A549 treated with DMSO at 1 μM for 4 hours (cell line): ENCODE data around the gene C10orf143. TPM values are rescaled to one million over a fixed set of nuclear protein-coding genes. Genes with fewer than 3 reads are reported as not detected.

Experiments used
- total RNA-seq: library from RNA; stranded (reverse); fragments of 200-300 nt; extraction: Qiagen RNA extraction; gene quantifications from 5 replicates; pipeline ENCODE4 v1.2.3, GENCODE V29; 2022; ENCODE audit warnings: low read depth

Gene C10orf143
- total RNA-seq = 0.57 to 0.83 TPM (median 0.74 TPM) in 5 replicates

GRCh38 chr10:130110246-130111112 is at the start of gene C10orf143:
Gene C10orf143 (minus strand): TSS chr10:130110830. CDS start chr10:130110772, 58 bp downstream.

GRCh38 chr10:130136226-130137089 is 25.8 kb upstream of the C10orf143 start, which contains the start of gene GLRX3:
Gene GLRX3 (plus strand): TSS chr10:130136391. CDS start chr10:130136421, 30 bp downstream.

Other genes starting within 250 kb of the C10orf143 start
- gene EBF3, start 146.6 kb downstream of the C10orf143 start, total RNA-seq = 0.09 to 0.28 TPM (median 0.21 TPM) in 5 replicates
- 188 to 262 TPM (median 237 TPM) in 5 replicates for gene GLRX3, start 25.6 kb upstream of the C10orf143 start, total RNA-seq